ENCODE data around the gene FOLR1.
"Not testable (repeated sequence)": the region's sequence is repeated elsewhere in the genome, so short reads cannot be mapped to it uniquely, and the experiment has no call there.

FOLR1 gene

GRCh38 chr11:72188267-72188666 lies 3.7 kb upstream of the FOLR1 start:
- DNase-seq = no peak

- peak; percentile 82 for DNase-seq
Observed at GRCh38 chr11:72189455-72190250, 2.3 kb upstream of the FOLR1 start.

- no peak for DNase-seq
Observed at GRCh38 chr11:72190631-72191071, 1.3 kb upstream of the FOLR1 start.

GRCh38 chr11:72195518-72196270 lies 3.8 kb downstream of the FOLR1 start:
- no peak for DNase-seq

- not testable (repeated sequence) for DNase-seq
Observed at GRCh38 chr11:72201445-72201844, 9.5 kb downstream of the FOLR1 start.

GRCh38 chr11:72202571-72202970 lies 10.6 kb downstream of the FOLR1 start:
- DNase-seq = no peak

GRCh38 chr11:72203163-72203562 lies 11.2 kb downstream of the FOLR1 start:
- DNase-seq = no peak

GRCh38 chr11:72204886-72205285 lies 12.9 kb downstream of the FOLR1 start:
- no peak for DNase-seq

- not testable (repeated sequence) for DNase-seq
Observed at GRCh38 chr11:72206794-72207193, 14.9 kb downstream of the FOLR1 start.

- no peak for DNase-seq
Observed at GRCh38 chr11:72208281-72208680, 16.3 kb downstream of the FOLR1 start.

GRCh38 chr11:72209101-72209500 lies 17.2 kb downstream of the FOLR1 start:
- no peak for DNase-seq

GRCh38 chr11:72216638-72217037 lies 24.7 kb downstream of the FOLR1 start, which contains the start of gene FOLR2:
FOLR2 (plus strand) TSS chr11:72216794; CDS start chr11:72218585, 1,791 bp downstream.
- no peak for DNase-seq

- no peak for DNase-seq
Observed at GRCh38 chr11:72217841-72218240, 25.9 kb downstream of the FOLR1 start.

- DNase-seq = no peak
Observed at GRCh38 chr11:72218251-72218745, 26.4 kb downstream of the FOLR1 start.

- no peak for DNase-seq
Observed at GRCh38 chr11:72220696-72221363, 28.9 kb downstream of the FOLR1 start.

- DNase-seq = no peak
Observed at GRCh38 chr11:72221386-72222075, 29.6 kb downstream of the FOLR1 start.

GRCh38 chr11:72222106-72222891 lies 30.4 kb downstream of the FOLR1 start:
- peak; percentile 80 for DNase-seq

GRCh38 chr11:72222907-72223614 lies 31.1 kb downstream of the FOLR1 start:
- peak; percentile 99 for DNase-seq

- peak; percentile 90 for DNase-seq
Observed at GRCh38 chr11:72223615-72224563, 31.9 kb downstream of the FOLR1 start.

Data from NCI-H69 (cell line).